Islet of Langerhans (tissue), 1 donor: ENCODE data around the gene PDZK1IP1.
"Not testable (repeated sequence)": the region's sequence is repeated elsewhere in the genome, so short reads cannot be mapped to it uniquely, and the experiment has no call there.

ENCODE experiments used
- FAIRE-seq: peaks from one replicate; lab custom pipeline; 2011; peaks lifted over from hg19 to GRCh38; lab: Jason Lieb, UNC

Gene PDZK1IP1

DNA sequence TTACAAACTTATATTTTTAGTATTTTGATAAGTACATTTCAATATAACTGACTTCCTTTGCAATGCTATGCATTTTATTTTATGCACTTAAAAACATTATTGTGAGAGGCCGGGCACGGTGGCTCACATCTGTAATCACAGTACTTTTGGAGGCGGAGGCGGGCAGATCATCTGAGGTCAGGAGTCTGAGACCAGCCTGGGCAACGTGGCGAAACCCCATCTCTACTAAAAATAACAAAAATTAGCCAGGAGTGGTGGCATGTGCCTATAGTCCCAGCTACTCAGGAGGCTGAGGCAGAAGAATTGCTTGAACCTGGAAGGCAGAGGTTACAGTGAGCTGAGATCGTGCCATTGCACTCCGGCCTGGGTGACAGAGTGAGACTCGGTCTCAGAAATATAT is 6.1 kb upstream of the PDZK1IP1 start:
- not testable (repeated sequence) for FAIRE-seq

DNA sequence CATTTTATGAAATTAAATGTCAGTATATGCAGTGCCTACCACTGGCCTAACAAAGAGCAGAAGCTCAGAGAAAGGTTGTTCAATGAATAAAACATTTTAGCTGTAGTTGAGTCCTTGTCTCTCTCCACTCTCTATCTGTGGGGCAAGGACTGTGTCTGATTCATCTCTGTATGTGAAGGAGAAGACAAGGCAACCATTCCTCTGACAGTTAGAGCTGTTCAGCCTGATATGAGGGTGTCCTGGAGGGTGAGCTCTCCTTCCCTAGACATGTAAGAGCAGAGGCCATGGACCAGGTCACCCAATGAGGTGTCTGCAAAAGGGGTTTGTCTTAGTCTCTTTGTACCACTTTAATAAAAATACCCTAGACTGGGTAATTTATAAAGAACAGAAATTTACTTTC is 4.5 kb upstream of the PDZK1IP1 start:
- no peak for FAIRE-seq

DNA sequence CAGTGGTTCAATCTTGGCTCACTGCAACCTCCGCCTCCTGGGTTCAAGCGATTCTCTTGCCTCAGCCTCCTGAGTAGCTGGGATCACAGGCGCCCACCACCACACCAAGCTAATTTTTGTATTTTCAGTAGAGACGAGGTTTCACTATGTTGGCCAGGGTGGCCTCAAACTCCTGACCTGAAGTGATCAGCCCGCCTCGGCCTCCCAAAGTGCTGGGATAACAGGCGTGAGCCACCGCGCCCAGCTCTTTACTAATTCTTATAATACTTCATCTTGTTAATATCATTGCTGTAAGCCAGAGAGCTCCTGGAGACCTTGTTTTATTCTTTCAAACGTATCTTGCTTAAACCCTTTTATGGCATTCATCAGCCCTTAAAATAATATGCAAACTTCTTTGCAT is 3.7 kb upstream of the PDZK1IP1 start:
- not testable (repeated sequence) for FAIRE-seq

DNA sequence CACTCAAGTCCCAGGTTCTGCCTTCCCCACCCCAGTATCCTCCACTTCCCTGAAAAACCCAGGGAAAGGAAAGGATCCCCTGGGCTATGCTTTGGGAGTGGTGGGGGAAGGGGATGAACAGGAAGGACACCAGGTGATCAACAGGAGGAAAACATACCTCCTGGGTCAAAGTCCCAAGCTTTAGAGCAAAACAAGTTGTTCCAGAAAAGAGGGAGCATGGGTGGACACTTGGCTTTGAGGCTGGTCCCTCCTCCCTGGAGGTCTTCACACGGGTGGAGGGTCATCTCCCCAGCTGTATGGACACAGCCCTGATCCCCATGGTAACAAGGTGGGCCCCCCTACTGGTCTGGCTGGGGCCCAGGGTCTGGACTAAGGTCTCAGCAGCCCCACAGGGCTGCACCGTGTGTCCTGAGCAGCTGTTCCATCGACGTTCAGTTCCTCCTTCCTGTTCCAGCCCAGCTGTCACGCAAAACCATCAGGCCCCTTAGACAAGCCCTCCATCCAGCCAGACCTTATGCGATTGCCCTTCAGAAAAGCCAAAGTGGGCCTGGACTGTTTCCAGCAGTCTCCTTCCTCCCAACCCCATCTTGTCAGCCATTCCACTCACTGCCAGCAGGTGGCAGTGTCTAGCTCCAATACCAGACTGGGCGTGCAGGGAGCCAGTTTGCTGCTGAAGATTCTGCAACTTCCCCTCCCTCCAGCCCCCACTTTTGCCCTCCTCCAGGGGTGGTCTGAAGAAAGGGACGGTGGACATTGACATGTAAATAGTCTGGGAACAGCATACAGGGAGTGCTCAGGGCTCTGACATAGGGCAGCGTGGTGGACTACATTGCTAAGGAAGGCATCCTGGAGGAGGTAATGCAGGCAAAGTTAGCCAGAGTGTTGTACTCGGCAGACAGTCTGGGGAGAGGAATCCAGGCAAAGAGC is 2.9 kb upstream of the PDZK1IP1 start:
- FAIRE-seq = no peak

DNA sequence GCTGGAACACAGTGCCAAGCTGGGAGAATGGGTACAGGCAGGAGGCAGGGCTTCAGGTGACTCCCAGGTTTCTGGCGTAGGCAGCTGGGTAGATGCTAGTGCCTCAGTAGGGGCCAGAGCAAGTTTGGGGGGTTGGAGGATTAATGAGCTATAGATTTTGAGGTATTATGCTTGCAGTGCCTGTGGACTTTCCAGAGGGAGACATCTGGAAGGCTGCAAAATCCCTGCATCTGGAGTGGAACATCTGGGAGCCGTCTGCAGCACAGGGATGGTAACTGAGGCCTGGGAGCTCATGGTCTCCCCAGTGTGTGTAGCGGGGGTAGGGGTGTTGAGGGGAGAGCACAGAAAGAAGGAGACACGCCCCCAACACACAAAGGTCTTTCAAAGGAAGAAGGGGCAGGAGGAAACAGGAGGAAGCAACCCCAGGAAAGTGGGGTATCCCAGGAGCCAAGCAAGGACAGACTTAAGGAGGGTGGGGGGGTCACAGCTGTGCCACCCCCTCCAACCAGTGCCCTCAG is 2.2 kb upstream of the PDZK1IP1 start:
- FAIRE-seq = no peak

DNA sequence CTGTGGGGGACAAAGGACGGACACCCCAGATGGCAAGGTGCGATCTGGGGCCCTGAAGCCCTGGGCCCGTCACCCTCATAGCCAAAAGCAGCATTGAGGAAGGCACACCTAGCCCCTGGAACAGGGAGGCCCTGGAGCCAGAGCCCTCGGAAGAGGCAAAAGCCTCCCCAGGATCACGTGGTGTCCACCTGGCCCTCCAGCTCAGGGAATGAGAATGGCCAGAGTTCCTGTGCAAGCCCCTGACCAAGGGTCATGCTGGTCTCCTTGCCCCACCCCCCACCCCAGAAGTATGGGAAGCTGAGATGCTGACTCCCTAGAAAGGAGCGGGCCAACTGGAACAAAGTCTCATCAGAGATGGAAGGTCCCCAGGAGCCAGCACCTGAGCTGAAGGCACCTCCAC is 1.0 kb upstream of the PDZK1IP1 start:
- FAIRE-seq = no peak

DNA sequence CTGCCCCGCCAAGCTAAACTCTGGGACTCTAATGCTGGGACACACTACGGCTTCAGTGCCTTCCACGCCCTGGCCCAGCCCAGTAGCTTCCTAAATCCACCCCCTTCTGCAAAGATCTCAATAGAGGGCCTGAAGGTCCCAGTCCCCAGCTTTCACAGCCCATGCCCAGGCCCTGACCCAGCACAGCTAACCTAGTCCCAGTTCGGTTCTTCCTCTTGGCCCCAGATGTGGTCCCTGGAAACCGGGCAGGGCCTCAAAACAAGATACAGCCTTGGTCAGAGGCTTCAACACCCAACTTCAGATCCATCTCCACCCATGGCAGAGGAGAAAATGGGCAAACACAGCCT is 646 bp upstream of the PDZK1IP1 start:
- no peak for FAIRE-seq

DNA sequence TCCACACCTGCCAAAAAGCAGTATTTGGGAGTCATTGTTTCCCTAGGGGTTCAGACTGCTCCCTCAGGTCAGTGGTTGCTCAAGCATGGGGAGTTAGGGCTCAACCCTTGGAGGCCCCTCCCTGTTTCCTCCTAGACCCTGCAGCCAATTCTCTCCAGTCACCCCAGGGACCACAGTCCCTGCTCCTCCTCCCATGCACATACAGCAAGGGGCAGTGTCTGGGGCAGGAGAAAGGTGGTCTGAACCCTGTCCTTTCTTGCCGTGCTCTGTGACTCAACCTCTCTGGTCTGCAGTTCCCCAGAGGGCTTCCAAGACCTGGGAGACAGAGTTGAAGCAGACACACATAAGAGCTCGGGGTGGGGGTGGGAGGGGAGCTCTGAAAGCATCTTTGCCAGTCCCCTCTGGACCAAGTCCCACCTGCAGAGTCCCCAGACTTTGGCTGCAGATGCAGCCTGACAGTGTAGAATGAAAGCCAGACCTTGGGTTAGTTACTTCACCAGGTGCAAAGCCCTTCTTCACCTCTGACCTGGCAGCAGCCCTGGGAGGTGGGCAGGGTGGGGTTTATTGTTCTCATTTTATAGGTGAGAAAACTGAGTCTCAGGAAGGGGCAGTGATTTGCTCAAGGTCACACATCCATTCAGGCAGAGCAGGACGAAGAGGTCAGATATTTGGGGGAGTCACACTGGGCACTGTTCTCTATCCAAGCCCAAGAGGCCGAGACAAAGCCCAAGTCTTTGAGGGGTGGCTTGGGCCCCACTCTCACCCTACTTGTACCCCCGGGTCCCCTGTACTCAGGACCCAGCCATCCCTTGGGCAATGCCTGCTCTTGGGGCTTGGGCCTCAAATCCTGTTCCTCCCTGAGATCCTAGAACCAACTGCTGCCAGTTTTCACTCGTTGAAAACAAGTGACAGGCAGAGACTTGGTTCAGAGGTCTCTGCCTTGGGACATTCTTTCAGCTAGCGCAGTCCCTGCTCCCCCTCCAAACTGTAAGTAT is 748 bp downstream of the PDZK1IP1 start:
- no peak for FAIRE-seq

DNA sequence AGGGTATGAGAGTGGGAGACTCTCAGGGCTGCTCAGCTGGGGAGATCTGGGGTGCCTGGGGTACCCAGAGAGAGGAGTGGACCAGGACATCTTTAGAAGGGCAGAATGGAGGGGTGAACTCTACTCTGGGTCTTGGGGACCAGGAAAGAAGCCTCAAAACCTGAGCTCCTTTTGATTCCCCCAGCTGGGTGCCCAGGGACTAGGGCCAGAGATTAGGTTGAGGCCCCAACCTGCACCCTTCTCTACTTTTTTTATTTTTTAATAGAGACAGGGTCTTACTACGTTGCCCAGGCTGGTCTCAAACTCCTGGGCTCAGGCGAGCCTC is 1.9 kb downstream of the PDZK1IP1 start:
- no peak for FAIRE-seq

DNA sequence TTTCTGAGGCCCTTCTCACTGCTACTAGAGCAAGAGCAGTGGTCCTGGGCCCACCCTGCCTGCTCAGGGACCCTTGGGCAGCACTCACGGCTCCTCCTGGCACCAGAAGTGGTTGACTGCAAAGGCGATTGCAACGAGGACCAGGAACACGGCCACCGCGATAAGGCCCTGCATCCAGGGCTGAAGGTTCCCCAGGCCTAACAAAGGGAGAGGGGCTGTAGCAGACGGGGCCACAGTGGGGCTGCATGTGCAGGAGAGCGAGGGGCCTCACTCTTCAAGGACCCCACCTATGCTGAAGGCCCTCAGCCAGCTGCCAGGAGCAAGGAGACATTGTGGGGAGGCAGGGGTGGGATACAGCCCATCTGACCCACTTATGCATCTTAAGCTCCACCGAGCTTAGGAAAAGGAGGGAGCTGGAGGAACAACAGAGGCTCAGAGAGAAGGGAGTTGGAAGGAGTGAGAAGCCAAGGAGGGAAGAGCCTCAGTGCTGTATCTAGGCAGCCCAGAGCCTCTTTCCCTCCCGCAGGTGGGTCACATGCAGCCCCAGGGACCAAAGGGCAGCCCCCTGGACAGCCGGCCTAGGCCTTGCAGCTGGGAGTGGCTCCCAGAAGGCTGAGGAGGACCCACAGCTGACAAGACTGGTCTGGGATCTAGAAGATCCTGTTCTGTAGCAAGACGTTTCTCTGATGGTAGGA is 2.5 kb downstream of the PDZK1IP1 start:
- FAIRE-seq = no peak

DNA sequence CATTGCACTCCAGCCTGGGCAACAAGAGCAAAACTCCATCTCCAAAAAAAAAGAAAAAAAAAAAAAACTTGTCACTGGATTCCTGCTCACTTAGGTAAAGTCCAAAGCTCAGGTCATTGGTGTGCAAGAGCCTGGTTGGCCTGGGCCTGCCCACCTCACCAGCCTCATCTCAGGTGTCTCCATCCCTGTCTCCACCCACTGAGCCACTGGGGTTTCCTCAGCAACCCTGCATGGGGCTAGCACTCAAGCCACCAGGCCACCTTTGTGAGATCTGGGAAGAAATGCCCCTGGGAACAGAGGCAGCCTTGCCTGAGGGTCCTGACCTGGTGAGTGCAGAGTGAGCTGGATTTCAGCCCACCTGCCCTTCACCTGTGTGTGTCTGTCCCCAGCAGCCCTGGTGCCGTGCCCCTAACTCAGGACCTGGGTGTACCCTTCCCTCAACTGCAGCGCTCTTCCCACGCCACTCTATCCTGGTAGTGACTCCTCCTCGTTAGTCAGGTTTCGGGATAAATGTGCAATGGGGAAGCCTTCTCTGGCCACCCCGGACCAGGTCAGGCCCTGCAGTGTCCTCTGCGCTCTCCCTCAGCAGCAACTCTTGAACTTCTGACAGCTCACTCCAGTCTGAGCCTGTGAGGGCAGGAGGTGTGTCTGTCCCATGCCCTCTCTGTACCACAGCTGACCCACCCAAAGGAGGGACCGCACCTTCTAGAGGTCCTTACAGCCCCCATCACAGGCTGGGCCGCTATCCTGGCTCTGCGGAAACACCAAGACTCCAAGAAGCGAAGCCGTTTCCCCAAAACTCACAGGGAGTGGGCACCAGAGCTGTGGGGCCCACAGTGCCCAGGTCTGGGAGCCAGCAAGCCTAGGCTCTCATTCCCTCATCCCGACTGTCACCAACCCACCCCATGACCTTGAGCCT is 3.3 kb downstream of the PDZK1IP1 start:
- no peak for FAIRE-seq

DNA sequence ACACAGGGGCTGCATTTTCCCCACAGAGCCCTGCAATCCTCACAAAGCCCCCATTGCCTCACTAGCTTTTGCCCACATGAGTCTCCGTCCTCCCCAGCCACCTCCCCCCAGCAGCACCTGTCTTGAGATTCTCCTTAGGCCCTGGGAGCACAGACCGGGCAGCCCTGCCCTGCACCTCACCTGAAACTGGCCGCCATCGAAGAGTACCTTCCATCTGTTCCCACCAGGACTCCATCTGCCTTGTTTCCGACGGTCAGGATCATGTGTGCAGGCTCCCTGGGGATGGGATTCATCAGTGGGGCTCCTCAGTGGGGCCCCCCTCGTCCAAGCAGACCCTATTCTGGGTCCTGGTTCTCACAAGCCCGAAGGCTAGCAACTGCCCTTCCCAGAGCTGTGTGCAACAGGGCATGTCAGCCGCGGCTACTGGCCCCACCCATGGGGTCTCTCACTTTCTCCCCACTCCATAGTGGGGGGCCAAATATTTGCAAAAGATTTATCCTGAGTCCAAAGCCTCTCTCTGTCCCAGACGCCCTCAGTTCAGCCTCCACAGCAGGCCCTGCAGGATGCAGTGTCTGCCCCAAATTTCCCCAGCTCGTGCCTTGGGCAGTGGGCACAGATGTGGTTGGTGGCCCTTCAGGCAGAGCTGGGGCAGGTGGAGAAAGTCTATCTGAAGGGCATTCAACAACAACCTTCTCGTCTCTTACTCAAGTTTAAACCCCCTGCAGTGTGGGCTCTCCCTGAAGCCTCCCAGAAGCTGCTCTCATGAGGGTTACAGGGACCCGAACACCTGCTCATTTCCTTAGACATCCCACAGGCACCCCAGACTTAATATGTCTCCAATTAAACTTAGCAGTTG is 4.8 kb downstream of the PDZK1IP1 start:
- no peak for FAIRE-seq

DNA sequence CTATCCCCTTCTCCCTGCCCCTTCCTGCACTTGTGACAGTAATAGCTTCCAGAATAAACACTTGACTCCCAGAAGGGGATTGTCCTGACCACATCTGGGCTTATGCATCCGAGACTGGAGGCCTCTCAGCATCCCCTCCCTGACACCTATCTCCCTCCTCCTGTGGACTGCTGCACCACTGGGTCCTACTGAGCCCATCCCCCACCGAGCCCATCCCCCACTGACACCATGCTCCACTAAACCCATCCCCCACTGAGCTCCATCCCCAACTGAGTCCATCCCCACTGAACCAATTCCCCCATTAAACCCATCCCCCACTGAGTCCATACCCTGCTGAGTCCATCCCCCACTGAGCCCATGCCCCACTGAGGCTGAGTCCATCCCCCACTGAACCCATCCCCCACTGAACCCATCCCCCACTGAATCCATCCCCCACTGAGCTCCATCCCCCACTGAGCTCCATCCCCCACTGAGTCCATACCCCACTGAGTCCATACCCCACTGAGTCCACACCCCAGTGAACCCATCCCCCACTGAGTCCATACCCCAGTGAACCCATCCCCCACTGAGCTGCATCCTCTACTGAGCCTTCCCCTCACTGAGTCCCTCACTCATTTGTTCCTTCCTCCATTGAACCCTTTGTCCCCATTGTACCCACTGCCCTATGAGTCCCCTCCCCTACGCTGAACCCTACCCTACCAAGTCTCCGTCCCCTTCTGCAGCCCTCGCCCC is 5.6 kb downstream of the PDZK1IP1 start:
- FAIRE-seq = no peak

DNA sequence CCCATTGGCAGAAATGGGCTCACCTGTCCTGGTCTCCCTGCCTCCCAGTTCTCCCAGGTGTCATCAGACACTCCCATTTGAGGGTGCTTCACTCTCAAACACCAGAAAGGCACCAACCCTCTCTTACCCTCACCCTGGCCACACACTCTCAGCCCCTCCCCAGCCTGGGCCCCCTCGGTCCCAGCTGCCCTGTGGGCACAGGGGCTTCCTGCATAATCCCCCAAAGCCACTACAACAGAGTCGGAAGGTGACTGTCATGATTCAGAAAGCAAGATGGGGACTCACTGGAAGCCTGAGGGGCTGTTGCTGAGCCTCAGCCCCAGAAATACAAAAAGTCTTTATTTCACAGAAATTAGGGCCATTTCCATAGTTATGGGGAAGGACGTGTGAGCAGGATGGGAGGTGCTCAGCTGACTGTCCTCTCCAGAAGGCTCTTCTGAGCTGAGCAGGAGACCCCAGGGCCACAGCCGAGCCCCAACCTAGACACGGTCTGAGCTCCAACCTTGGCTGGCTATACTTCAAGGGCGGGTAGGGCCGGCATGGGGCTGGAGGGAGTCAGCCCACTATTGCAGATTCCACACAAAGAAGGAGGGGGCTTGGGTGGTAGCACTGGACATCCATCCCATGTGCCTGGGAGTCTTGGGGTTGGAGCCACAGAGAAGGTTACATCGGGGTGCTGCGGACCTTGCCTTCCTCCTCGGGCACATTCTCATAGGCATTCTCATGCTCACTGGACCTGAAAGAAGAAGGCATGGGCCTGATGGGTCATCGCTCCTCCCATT is 6.3 kb downstream of the PDZK1IP1 start:
- FAIRE-seq = no peak

DNA sequence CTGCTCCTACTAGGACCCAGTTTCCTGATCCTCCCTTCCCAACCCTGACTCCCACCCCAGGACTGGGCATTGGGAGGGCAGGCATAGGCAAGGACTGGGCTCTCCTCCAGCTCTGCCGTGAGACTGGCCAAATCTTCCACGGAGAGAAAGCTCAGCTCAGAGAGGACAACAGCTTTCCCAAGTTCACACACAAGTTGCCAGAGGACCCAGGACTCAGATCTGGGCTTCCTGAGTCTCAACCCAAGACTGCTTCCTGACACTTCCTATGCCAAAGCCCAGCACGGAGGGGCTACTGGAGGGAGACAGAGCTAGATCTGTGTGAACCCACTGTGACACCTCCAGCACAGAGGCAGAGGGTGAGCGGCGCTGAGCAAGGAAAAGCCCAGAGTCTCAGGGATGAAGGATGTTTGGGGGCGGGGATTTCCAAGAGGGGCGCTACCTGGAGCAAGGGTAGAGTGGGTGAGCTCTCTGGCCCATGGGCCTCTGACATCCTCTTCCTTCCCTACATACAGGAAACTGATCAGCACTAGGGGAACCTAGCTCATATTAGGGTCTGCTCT is 7.1 kb downstream of the PDZK1IP1 start:
- no peak for FAIRE-seq

DNA sequence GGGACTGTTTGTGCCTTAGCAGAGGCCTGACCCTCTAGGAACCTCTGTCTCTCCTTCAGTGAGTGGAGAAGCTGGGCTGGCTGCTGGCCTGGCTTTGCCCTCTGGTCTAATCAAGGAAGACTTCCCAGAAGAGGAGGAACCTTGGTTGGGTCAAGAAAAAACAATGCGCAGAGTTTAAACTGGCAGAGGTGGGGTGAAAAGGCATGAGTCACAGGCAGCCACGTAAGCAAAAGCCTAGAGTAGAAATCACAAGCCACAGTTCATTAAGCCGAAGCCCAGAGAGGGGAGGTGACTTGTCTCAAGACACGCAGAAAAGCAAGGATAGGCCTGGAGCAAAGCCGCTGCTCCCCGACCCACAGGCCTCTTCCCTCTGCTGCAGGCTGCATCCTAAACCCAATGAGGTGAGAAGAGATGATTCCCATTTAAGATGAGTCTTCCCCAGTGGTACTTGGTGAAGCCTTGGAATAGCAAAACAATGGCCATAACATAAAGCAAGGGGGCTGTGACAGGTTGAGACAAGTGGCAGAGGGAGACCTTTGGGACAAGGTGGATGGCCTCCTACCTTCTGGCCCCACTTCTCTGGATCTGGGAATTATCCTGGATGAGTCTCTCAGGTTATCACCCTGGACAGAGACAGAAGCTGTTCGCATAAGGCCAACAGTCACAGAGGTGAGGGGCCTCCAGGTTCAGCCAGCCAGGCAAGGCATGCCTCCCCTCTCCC is 7.7 kb downstream of the PDZK1IP1 start:
- no peak for FAIRE-seq

DNA sequence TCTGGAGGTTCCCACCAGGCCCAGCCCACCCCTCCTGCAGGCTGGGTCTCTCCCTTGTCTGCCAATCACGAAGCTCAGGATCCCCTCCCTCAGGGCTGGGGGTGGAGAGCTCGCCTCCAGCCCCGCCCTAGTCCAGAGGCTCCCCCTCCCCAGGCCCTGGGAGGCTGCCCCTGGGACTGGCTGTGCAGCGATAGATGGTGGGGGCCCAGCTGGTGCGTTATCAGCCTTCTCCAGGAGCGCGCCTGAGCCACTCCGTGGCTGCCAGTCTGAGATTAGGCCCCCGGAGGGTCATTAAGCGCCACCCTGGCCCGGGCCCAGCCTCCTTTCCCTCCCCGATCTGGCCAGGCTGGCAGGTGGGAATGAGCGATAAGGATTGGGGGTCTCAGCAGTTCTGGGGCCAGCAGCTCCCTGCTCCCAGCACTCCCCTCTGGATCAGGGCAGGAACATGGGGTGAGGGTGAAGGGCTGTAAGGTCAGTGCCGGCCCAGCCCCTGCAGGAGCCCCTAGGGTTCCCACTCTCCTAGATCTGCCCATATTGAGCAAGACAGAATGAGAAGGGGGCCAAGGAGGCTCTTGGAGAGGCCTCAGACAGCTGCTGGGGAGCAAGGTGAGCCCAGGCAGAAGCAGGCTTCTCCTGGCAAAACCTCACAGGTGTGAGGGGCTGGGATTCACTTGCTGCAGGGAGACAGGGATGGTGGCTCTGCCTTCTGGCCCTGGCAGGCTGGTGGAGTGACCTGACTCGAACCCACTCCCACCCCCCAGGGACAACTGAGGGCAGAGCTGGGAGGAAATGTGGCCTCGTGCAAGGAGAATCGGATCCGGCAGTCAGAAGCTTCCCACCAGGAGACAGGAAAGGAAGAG is 8.5 kb downstream of the PDZK1IP1 start:
- FAIRE-seq = no peak
